Limb (tissue), 2 donors: ENCODE measurements around the gene CHD1.

Experiments used
- DNase-seq, 2 donors: peaks; one replicate each; pipeline ENCODE4 v3.0.0-alpha.2; 2016; ENCODE audit errors: extremely low spot score in 2 of 2

CHD1 gene

DNA sequence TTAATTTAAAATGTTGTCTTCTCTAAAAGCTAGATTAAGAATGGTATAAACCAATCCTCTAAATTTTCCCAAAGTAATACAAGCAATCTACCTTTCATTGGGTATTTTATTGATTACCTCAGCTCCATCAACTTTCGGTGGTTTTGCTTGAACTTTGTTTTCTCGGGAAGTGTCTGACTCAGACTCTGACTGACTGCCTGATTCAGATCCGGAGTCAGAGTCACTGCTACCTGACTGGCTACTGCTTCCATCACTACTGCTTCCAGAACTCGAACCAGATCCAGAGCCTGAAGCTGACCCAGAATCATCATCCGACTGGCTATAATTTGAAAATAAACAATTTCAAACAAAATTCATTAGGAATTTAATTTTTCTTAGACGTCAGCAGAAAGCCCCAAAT lies 24.0 kb downstream of the CHD1 start:
- no peak for DNase-seq

DNA sequence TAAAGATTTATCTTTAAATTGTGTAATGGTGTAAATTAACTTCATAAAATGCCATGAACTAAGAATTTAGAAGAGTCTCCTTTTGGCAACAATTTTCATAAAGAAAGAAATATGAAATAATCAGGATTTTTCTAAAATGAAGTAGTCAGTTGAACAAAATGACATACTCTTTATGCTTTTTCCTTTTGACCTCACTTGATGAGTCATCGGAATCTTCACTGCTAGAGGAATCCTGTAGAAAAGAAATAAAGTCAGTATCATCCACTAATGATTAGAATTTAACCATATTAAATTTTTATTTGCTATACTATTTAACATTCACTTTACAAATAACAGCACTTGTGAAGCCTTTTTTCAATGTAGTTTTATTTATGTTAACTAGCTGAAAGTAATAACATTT lies 26.1 kb downstream of the CHD1 start:
- no peak for DNase-seq

DNA sequence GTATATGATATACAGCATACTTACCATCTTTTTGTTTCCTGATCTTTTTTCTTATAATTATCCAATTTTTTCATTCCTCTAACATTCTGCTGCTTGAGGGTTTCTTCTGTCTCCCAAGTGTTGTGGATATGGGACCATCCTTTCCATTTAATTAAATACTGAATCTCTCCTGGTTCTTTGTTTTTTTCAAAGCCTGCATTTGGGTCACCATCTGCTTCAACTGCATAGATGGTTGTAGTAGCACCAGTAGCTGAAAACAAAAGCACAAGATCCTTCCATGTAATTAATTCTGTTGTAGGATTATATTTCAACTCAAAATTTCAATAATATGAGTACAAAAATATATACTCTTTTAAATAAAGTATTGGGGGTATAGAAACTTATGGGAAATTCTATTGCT lies 29.4 kb downstream of the CHD1 start:
- no peak for DNase-seq

DNA sequence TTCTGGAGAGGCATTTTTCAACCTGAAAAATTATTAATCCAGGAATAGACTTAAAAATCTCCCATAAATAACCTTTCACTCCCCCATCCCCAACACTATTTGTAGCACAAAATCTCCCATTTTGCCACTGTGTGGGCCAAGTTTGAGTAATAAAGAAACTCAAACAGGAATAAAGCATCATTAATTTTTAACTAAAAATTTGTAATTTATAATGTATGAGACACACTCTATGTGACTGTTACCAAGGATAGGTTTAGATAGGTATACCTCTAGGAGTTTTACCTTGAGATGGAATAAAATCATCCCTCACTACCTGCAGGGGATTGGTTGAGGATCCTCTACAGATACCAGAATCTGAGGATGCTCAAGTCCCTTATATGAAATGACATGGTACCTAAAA lies 30.1 kb downstream of the CHD1 start:
- DNase-seq: no peak

DNA sequence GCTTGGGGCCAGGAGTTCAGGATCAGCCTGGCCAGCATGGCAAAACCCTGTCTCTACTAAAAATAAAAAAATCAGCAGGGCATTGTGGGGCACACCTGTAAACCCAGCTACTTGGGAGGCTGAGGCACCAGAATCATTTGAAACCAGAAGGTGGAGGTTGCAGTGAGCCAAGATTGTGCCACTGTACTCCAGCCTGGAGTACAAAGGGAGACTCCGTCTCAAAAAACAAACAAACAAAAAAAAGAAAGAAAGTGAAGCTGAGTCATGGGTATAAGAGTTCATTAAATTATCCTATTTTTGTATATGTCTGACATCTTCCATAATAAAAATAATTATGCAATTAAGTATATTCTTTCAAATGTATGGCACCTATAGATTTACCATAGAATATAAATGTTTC lies 37.2 kb downstream of the CHD1 start:
- no peak for DNase-seq

DNA sequence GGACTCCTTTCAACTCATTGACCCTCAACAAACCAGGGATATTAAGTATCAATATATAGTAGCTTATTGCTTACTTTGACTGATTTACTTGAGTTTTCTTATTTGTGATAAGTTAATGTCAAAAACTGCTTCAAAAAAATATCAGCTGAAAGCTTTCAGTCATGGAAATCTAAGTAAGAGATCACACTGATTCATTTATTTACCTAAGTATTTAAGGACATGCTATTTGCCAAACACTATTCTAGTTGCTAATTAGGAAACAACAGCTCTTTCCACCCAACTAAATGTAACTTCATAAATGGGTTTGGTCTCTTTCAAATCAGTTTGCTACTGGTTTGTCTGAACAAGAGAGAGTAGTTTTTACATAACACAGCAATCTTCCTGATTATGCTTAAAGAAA lies 48.2 kb downstream of the CHD1 start:
- no peak for DNase-seq

DNA sequence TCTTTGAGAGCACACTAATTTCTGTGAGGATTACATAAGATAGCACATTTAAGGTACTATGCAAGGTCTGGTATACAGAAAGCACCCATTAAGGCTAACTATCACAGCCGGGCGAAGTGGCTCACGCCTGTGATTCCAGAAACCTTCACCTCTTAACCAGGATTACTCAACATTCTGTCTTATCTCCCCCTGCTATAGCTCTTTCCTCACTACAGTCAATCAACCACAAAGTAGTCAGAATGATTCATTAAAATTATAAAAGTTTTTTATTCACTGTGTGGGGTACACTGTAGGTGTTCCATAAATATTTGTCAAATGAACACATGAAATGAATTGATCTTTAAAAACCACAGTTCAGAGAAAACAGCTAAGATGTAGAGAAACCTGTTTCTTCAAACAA lies 48.7 kb downstream of the CHD1 start:
- DNase-seq: no peak

DNA sequence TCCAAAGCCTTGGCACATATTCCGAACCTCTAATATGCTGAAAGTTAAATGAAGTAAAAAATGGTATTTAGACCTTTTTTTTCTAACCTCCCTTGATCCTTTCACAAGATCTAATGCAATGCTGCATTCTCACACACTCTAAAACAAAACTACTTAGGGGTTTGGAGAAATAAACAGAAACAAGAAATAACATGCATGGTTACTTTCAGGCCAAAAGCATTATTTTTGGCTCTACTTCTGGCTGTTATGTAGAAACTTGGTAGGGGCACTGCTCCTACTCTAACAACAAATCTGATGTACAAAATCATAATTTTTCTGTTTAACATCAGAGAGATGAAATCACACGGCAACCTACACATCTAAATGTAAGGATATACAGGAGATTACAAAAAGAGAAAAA lies 51.2 kb downstream of the CHD1 start:
- no peak for DNase-seq

DNA sequence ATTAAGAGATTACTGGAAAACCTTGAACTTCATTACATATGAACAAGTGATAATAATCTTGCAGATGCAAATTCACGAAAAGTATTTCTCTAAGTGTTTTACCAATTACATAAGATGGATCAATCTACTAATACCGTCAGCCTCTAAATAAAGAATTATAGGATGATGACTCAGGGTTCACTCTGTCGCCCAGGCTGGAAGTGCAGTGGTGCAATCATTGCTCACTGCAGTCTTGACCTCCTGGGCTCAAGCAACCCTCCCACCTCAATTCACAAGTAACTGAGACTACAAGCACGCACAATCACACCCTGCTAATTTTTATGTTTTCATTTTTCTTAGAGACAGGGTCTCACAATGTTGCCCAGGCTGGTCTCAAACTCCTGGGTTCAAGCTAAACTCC lies 56.1 kb downstream of the CHD1 start:
- no peak for DNase-seq

DNA sequence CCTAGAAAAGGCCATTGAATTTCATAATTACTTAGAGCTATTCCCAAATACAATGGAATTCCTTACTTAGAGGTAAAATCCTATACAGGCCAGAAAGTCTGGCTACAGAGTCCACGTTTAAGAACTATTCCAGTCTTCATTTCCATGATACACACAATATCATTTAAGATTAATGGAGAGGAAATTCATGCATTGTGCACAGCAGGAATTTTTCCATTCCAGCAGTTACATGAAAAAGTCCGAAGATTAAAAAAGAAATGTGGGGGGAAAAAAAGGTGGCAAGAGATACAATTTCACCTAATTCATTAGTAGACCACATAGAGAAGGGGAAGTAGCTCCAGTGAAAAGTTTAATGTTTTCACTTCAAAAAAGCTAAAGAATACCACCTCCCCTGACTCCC lies 63.1 kb downstream of the CHD1 start:
- DNase-seq: no peak

DNA sequence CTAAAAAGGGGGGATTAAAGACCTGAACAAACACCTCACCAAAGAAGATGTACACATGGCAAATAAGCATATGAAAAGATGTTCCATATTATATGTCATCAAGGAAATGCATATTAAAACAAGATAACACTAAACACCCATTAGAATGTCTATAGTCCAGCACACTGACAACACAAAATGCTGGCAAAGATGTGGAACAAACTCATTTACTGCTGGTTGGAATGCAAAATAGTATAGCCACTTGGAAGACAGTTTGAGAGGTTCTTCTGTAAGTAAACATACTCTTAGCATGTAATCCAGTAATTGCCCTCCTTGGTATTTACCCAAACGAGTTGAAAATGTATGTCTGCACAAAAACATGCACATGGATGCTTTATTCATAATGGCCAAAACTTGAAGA lies 81.8 kb downstream of the CHD1 start:
- DNase-seq: no peak

DNA sequence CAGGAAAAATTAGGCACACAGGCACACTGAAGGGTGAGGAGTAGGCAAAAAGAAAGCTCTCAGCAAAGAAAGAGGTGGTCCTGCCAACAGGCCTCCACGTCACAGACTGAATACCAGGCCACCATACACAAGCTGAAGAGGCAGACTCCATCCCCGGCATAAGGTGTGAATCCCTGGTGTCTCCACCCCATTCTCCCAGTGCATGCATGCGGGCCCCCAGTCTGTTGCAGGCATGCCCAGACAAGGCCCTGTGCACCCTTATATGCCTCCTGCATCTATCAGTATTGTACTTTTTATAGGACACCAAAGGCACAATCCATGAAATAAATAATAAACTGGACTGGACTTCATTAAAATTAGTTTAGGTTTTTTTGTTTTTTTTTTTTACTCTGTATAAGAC lies 82.3 kb downstream of the CHD1 start:
- no peak for DNase-seq

DNA sequence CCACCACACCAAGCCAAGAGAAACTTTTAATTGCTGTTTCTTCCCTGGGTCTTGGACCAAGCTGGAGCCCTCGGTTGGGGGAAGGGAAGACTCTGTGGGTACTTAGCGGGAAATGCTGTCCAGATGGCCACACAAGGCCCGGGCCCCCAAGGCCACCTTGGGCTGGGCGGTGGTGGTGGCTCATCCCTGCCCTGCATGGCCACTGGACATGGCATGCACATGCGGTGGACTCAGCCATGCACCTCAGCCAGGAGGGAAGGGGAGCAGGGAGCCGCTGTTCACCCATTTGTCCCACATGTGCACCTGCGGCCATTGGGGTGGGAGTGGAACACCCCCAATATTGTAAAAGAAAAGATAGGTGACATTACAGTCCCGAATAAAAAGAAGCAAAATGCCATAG lies 82.9 kb downstream of the CHD1 start:
- DNase-seq: no peak

DNA sequence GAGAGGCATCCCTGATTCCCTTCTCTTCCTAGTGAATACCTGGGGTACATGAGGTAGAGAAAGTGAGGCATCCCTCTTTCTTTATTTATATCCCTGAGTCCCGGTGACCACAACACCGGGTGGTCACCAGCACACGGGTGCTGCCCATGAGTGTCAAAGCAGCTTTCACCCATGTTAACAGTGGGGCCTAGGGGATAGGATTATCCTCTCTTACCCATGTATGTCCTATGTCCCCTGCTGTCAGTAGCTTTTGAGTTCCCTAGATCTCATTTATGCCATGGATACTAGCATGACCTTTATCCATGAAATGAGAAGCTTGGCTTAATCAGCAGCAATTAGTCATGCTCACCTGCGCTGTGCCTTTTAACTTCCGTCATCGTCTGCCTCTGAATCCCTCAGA lies 83.9 kb downstream of the CHD1 start:
- DNase-seq: no peak

DNA sequence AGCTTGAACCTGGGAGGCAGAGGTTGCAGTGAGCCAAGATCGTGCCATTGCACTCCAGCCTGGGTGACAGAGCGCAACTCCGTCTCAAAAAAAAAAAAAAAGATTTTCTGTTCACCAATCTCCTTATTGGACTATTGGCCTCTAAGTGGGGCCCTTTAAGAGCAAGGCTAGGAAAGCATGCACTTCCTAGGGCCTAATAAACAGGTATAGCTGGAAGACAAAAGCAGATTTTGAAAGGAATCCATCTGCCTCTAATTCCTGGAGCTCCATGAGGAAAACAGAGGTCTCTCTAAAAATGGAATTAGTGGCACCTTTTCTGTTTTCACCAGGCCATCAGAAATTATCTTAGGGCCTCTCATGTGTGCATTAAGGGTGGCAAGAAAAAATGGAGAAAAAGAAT lies 85.3 kb downstream of the CHD1 start:
- DNase-seq: no peak

DNA sequence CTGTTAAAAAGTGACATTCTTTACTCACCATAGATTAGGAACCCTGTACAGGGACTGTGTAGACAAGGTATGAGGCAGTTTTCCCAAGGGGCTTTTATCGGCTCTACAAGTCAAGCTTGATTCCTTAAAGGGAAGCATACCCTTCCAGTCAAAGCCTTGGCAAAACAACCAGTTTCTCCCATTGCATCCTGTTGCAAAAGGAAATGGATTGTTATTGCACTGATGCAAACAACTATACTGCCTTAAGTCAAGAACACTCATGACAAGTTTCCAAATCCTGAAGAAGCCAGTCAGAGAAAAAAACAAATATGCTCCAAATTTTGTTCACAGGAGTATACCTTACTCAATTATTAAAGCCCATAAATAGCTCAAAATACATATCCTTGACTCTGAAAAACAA lies 87.9 kb downstream of the CHD1 start:
- no peak for DNase-seq

DNA sequence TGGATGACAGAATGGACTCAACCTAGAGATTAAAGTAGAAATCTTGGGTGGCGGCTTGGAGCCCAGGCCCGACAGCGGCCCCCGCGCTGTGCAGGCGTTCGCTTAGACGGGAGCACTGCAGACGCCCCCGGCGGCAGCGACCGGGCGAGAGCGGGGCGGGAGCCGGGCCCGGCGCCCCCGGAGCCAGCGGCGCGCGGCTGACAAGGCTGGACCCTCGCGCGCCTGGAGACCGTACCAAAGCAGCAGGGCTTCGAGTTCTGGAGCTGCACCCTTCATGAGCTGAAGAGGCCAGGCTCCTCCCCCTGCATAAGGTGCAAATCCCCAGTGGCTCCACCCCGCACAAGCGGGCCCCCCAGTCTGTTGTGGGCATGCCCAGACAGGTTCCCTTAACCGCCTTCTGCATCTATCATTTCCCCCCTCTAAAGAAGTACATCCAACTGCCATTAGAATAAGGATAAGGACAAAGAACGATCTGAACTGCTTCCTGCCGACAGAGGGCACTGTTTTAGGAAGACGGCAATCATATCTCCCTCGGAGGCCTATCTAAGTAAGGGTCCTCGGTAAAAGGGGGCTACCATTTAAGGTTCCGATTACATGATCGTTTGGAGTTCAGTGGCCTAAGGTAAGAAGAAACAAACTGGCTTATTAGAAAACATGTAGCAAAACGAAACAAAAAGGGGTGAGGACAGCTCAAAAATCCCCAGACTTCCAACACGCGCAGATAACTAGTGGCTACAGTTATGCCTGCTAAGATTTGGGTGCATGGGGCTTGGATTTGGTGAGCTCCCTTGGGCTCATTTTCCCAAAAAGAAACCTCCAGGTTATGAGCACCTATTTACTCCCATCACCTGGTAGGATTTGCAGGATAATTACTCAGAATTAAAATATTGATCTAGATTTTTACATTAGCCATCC lies 89.1 kb downstream of the CHD1 start:
- DNase-seq: peak in 1 of 2 donors; percentile 37

DNA sequence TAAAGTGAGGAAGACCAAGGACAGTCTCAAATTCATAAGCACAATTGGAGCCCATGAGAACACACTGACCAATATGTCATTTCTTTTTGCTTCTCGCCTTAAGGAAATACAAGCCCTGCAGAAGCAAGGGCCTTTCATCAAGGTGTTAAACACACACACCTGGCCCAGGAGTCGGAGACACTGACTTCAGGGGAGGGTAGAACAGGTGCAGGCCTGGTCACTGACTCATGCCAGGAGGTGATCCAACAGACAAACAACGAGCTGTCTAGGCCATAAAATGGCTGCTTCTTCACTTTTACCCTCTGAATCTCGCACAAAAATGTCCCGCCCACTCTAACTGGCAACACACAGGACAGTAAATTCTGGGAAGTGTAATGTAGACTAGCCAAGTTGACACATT lies 92.6 kb downstream of the CHD1 start:
- DNase-seq: no peak

DNA sequence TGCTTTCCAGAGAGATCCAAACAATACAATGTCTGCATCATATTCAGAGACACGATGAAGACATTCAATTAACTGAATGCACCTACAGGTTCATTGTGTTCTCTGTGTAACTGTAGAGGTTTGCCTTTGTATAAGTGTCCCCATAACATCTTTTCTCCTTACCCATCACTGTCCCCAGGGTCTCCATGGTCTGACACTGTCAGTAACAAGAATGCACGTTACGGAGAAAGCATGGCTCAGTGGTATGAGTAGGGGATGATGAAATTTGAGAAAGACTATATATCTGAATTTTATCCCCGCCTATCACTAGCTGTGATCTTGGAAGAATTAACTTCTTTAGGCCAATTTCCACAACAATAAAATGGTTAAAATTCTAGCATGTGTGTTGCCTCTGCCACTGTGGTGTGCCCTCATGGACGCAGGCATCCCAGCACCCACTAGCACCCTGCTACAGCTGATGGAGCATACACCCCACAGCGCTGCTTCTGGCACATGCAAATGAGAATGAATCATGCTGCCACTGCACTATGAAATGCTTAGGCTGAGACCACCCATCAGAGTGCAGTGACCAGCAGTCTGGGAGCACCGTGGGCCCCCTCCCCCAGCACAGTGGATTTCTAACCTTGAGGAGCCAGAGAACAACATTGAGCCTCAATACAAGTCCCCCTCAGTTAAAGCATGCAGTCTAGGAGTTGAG lies 101.1 kb downstream of the CHD1 start:
- no peak for DNase-seq

DNA sequence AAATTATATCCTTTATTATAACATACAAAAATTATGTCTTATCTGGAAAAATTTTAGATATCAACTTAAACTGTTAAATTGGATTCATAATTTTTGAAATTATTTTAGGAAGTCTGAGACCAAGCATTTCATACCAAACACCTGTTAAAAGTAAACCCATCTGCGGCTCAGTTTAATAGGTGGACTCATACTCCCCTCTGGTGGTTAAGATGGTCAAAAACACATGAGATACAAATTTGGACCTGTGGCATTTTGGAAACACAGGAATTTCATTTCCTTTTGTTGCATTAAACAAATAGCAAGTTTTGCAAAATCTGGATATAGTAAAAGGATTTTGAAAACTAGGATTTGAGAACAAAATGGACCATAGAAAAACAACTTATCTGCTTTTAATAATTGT lies 101.6 kb downstream of the CHD1 start:
- DNase-seq: peak in 1 of 2 donors; percentile 61

DNA sequence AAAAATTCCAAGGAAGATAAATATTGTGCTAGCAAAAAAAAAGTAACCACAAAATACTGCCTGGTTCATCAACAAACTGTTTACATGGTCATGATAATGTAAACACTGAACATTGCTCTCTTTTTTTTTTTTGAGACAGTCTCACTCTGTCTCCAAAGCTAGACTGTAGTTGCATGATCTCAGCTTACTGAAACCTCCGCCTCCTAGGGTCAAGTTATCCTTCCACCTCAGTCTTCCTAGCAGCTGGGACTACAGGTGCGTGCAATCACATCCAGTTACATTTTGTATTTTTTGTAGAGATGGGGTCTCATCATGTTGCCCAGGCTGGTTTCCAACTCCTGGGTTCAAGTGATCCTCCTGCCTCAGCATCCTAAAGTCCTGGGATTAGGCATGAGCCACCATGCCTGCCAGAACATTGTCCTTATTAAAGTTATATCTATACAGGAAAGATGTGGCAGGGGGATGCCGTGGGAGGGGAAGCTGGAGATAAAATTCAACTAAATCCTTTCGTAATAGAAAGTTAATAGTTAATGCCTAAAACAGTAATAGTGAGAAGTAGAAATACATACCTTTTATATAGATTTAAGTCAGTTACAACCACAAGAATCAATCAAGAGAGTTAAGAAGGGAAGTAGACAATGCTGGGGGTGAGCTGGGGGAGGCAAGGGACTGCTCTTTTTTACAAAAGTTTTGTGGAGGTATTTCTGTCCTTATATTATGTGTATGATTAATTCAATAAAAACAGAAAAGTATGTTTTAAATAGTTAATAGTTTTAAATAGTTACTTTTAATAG lies 103.0 kb downstream of the CHD1 start:
- DNase-seq: no peak

DNA sequence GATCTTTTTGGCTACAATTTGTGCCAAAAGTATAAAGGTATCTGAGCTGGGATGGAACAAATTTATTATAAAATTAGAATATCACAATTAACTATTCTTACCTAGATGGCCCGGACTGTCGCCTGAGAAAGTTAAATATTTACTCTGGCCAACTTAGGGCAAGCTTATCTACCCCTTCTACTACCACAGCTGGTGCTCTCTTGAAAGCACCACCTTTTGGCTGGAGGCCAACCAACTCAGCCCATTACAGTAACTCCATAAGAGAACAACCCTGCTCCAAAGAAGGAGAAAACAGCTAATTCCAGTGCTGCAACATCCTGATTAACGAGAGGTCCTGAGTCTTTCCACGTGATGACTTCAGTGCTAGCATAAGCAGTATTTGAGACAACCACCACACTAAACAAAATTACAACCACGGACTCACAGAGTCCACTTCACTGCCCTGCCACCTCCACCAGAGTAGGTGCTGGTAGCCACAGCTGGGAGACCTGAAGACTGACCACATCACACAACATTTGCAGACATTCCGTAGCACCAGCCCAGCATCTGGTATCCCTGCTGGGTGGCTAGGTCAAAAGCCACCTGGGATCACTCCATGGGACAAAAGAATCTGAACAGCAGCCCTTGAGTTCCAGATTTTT lies 112.1 kb downstream of the CHD1 start:
- DNase-seq: no peak
